GM21390 (cell line): ENCODE results near the gene DQX1.
A peak's percentile ranks its signal among the peaks of the same experiment; 100 is the strongest.
"Not testable (repeated sequence)": the region's sequence is repeated elsewhere in the genome, so short reads cannot be mapped to it uniquely, and the experiment has no call there.

Source experiments
- ATAC-seq: cut with Tn5 transposase; IDR thresholded peaks from one replicate; pipeline ENCODE4 v1.9.1; 2021; ENCODE audit not compliant: unreplicated experiment

The DQX1 gene

GRCh38 chr2:74497777-74498499 is 28.1 kb downstream of the DQX1 start:
- no peak for ATAC-seq

- ATAC-seq, result no peak
Observed at GRCh38 chr2:74496997-74497776, 28.8 kb downstream of the DQX1 start.

- no peak for ATAC-seq
Observed at GRCh38 chr2:74495440-74495839, 30.6 kb downstream of the DQX1 start.

- no peak for ATAC-seq
Observed at GRCh38 chr2:74493546-74493945, 32.5 kb downstream of the DQX1 start.

GRCh38 chr2:74491648-74492544 is 34.1 kb downstream of the DQX1 start:
- ATAC-seq, result no peak

GRCh38 chr2:74489906-74490305 is 36.1 kb downstream of the DQX1 start:
- no peak for ATAC-seq

- ATAC-seq, result no peak
Observed at GRCh38 chr2:74488643-74489481, 37.2 kb downstream of the DQX1 start.

- ATAC-seq, result no peak
Observed at GRCh38 chr2:74486141-74486540, 39.9 kb downstream of the DQX1 start.

- not testable (repeated sequence) for ATAC-seq
Observed at GRCh38 chr2:74483675-74484164, 42.3 kb downstream of the DQX1 start.

- peak; percentile 88 for ATAC-seq
Observed at GRCh38 chr2:74482801-74483674, 43.0 kb downstream of the DQX1 start, which contains the start of the genes CCDC142 and TTC31. Gene CCDC142, minus strand, starts transcription at chr2:74482998. Its CDS starts 161 bp downstream, at chr2:74482837. Gene TTC31, plus strand, starts transcription at chr2:74483081. Its CDS starts 15 bp downstream, at chr2:74483096.

- peak; percentile 39 for ATAC-seq
Observed at GRCh38 chr2:74481961-74482800, 43.9 kb downstream of the DQX1 start.

GRCh38 chr2:74481431-74481830 is 44.6 kb downstream of the DQX1 start:
- ATAC-seq, result no peak

- ATAC-seq, result no peak
Observed at GRCh38 chr2:74474899-74475298, 51.1 kb downstream of the DQX1 start.

- no peak for ATAC-seq
Observed at GRCh38 chr2:74474481-74474880, 51.5 kb downstream of the DQX1 start.

GRCh38 chr2:74472945-74473258 is 53.1 kb downstream of the DQX1 start:
- ATAC-seq, result no peak

- peak; percentile 91 for ATAC-seq
Observed at GRCh38 chr2:74472086-74472944, 53.7 kb downstream of the DQX1 start, which contains the start of gene MRPL53. Gene MRPL53, minus strand, starts transcription at chr2:74472680. Its CDS starts 20 bp downstream, at chr2:74472660.

- no peak for ATAC-seq
Observed at GRCh38 chr2:74471332-74472065, 54.5 kb downstream of the DQX1 start.
